Stimulated activated CD8-positive, alpha-beta memory T cell treated with anti-CD3 and anti-CD28 coated beads, Interleukin-15, amount 100 ng/mL, for 24 hours (primary cell): ENCODE measurements around the gene FAM124B.
"Not testable (repeated sequence)": the region's sequence is repeated elsewhere in the genome, so short reads cannot be mapped to it uniquely, and the experiment has no call there.

Experiments
- DNase-seq: peaks from one replicate; pipeline ENCODE4 v3.0.0-alpha.2; 2020; ENCODE audit warnings: low read depth

Gene FAM124B

DNA sequence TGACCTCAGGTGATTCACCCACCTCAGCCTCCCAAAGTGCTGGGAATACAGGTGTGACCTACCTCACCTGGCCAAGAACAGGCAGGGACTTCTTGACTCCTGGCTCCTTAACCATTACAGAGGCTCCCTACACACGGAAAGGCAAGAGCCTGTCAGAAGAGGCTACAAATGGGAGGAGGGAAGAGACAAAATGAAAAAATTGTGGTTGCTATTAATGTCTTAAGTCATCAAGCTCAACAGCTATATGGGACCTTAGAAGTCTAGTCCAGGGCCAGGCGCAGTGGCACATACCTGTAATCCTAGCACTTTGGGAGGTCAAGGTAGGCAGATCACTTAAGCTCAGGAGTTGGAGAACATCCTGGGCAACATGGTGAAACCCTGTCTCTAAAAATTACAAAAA lies 11.5 kb upstream of the FAM124B start:
- no peak for DNase-seq

DNA sequence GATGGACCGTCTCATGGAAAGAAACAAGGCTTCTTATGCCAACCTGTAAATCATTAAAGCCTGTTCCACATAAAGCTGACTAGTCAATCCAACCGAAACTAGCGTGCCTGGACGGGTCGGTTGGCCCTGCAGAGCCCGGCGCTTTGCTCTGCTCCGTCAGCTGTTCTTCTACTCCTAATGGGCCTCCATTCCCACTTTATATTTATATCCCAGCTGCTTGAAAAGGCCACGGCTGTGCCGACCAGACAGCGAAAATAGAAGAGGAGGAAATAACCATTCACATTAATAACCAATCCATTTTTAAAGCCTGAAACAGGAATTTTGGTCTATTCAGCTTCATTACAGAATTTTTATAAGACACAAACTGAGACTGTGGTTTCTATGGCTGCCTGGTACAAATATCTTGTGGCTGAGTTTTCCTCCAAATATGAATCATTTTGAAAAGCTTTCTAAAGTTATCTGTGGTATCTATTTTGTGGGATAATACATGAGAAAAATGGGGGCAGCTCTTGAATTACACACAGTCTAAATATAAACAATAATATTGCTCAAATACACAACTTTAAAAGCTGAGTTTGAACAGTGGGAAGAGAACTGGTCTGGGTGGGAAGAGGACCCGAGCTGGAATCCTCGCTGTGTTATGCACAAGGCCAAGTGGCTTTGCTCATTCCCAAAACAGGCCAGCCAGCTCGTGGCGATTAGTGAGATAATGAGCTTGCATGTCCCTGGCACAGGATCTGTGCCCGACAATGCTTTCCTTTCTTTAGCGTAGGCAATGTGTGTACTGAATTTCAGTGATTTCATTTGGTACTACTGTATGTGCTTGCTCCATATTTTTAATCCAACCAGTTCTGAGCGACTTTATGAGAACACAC lies 10.5 kb upstream of the FAM124B start:
- DNase-seq = no peak

DNA sequence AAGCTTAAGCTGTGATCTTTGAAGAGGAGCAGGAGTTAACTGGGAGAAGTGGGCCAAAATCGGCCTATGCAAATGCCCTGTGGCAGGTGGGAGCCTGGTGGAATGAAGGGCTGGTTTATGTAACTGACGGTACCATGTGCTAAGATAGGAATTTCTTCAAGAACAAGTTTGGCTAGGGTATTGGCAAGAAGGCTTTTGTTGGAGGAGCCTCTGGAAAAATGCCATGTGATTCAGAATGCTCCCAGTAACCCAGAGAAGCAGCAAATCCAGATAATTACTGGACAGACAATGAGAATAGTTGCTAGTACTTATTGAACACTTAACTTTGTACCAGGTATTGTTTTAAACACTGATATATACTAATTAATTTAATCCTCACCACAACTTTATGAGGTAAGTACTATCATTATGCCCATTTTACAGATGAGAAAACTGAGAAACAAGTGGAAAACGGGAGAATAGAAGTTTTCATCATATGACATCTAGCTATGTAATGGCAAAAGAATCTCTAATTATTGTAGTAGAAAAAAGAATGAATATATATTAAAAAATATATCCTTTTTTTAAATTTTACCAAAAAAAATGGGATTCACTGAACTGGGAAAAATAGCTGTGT lies 9.1 kb upstream of the FAM124B start:
- no peak for DNase-seq

DNA sequence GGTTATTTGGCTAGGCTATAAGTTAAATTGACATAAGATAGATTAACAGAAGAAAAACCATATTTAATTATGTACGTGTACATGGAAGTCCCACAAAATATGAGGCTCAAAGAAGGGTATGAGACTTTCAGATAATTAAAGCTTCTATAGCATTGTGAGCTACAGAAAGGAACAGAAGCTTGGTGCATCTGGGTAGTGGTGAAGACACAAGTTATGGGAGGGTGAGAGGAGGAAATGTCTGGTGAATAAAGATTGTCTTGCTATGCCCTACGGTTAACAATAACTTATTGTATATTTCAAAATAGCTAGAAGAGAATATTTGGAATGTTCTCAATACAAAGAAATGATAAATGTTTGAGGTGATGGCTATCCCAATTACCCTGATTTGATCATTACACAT lies 6.8 kb upstream of the FAM124B start:
- no peak for DNase-seq

DNA sequence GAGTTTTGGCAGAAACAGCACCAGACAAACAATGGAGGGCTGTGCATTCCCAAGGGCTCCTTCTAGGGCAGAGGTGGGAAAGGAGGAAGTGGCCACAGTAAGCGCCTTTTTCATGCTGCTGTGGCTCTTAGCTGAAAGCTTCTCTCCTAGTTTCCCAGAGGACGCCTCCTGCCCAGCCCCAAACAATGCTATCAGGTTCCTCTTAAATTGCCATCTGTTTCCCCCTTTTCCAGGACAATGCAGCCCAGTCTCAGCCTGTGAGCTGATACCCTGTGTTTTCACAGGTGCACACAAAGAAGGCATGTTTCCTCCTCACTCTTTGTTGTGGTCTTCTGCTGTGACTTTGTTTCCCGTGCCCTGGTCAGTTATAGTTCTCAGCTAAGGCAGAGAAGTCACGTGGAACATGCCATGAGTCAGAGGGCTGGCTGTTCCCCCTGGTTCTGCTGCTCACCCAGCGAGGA lies 5.4 kb upstream of the FAM124B start:
- DNase-seq = no peak

DNA sequence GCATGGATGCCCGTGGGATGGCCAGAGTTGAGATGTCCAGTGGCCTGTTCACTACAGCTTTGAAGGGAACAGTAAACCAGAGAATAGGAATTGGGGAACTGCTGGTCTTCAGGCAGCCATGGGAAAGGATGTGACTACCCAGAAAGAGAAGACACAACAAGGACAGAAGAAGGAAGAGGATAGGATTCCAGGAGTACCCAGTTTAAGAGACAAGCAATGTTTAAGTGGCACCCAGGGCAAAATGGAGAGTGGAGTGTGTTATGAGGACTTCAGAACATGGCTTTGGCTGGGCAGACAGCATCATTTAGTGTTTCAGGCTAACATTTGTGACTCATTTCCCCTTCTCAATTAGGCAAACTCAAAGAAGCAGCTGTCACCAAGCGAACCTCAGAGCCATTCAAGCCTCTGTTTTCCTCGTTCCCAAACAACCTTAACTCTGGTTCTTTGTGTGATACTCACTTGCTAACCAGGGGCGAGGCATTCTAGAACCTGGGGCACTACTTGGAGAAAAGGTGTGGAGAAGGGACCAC lies 4.0 kb upstream of the FAM124B start:
- DNase-seq = no peak

DNA sequence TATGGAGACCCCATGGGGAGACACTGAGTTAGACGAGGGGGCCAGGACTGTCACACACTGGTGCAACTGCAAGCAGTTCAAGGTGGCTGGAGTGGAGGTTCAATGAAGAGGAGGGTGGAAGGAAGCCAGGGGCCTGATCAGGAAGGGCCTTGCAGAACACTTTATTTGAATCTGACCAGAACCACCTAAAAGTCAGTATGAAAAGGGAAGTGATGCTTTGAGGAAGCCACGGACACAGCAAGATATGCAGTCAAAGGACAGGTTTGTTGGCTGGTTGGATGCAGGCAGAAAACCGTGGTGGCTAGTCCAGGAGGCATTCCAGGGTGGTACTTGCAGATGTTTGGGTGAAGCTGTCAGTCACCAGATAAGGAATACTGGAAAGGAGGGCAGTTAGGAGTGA lies 3.5 kb upstream of the FAM124B start:
- DNase-seq = no peak

DNA sequence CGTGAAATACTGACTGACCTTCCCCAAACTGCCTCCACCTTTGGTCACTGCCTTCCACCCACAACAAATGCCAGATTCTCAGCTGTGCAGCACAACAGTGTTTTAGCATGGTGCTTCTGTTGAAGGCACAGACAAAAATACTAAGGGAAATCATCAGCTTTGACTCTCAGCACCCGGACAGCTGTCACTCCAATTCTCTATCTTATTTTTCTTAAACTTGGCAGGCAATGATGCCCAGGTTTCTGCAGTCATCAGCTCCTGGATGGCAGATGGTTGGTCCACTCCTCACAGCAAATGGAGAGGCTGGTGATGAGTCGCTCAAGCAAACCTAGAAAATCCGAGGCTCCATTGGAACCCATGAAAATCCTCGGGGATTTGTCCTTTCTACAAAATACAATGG lies 2.9 kb upstream of the FAM124B start:
- DNase-seq = no peak

DNA sequence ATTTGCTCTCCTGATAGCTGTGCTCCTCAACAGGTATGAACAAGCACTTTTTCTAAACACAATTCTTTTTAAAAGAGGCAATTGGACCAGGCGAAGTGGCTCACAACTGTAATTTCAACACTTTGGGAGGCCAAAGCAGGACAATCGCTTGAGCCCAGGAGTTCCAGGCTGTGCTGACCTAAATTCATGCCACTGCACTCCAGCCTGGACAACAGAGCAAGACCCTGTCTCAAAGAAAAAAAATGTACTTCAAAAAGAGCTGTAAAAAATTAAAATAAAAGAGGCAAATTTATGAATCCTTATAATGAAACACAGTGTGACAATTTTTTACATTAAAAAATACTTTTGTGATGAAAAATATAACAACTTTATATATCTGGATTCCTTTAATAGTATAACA lies 1.8 kb upstream of the FAM124B start:
- no peak for DNase-seq

DNA sequence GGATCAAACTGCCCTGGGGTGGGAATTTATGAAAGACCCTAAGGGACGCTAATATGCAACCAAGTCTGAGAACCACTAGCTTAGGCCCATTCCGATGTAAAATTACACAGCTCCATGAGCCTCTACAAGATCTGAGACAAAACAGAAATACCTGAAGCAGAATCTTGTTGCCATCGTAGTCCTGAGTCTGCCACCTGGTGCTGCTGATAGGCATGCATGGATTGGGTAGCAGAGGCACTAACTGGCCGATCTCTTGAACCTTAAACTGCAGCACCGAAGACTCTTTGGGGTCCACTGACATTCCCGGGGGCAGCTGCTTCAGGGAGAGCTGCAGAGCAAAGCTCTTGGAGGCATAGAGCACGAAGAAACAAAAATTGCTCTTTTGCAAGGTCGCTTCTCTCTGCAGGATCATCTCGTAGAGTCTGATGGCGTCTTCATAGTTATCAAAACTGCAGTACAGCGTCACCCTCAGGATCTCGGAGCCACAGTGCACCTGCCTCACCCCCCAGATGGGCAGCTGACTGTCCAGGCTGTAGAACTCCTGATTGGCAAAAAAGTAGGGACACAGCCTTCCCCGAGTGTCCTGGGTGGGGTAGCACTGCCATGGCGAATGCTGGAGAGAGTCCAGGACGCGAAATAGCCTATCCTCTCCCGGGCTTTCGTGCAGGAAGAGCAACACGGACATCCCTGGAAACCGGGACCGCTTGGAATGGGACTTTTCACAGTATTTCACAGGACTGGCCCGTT lies 848 bp downstream of the FAM124B start:
- no peak for DNase-seq

DNA sequence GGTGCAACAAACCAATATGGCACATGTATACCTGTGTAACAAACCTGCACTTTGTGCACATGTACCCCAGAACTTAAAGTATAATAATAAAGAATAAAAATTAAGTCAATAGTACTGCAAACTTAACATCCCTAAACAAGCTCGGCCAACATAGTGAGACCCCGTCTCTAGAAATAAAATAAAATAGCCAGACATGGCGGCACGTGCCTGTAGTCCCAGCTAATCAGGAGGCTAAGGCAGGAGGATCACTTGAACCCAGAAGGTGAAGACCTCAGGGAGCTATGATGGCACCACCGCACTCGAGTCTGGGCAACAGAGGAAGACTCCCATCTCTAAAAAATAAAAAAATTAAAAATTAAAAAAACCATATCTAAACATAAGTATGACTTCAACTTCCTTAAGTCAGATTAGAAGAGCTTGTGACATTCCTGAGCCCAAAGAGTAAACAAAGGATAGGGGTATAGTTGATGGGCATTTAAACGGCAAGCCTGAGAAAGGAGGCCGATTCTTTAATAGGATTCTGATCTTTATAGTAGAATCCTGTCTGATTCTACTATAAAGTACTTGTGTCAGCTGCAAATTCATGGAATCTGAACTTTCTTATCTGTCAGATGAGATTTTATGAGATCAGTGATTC lies 1.6 kb downstream of the FAM124B start:
- no peak for DNase-seq

DNA sequence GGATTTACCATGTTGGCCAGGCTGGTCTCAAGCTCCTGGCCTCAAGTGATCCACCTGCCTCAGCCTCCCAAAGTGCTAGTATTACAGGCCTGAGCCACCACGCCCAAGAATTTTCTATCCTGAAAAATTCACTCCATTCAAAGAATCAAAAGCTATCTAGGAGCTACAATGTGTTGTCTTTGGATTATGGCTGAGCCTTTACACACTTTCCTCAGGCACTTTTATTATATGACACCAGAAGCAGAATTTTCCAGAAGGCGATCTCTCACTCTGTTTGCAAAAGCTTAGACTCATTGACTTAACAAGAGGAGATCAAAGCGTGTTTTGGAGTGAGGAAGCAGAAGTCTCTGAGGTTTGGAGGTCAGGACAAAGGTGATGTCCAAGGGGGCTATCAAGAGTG lies 3.6 kb downstream of the FAM124B start:
- DNase-seq = no peak

DNA sequence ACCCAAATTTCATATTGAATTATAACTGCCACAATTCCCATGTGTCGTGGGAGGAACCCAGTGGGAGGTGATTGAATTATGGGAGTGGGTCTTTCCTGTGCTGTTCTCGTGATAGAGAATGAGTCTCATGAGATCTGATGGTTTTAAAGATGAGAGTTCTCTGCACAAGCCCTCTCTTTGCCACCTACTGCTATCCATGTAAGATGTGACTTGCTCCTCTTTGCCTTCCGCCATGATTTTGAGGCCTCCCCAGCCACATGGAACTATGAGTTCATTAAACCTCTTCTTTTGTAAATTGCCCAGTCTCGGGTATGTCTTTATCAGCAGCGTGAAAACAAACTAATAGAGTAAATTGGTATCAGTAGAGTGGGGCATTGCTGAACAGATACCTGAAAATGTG lies 4.8 kb downstream of the FAM124B start:
- not testable (repeated sequence) for DNase-seq

DNA sequence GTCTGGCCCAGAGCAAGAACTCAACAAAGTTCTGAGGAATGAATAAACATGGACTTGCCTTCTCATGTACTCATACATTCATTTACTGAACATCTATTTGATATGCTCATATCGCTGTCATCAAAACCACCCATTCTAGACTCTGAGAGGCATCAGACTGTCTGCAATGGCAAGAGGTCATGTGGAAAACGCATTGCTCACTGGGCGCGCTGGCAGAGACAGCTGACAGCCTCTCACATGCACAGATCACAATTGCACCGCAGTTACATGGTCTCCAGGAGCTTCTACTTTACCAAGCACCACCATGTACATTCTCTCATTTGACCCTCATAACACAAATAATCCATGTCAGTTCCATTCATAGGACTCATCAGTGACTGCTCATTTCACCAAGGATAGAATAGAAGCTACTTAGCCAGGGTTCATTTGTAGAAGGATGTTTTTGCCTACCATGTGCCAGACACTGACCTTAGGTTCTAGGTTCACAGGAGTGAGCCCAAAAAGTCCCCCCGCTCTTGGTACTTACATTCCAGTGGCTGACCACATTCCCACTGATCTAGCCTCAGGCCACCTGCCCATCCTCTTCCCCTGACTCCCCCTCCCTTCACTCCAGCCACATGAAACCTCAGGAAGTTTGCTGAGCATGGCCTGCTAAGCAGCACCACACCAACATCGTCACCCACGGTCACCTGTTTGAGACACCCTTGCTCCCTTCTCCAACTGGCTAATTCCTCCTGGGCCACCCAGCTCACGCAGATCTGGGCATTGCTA lies 6.1 kb downstream of the FAM124B start:
- DNase-seq = no peak

DNA sequence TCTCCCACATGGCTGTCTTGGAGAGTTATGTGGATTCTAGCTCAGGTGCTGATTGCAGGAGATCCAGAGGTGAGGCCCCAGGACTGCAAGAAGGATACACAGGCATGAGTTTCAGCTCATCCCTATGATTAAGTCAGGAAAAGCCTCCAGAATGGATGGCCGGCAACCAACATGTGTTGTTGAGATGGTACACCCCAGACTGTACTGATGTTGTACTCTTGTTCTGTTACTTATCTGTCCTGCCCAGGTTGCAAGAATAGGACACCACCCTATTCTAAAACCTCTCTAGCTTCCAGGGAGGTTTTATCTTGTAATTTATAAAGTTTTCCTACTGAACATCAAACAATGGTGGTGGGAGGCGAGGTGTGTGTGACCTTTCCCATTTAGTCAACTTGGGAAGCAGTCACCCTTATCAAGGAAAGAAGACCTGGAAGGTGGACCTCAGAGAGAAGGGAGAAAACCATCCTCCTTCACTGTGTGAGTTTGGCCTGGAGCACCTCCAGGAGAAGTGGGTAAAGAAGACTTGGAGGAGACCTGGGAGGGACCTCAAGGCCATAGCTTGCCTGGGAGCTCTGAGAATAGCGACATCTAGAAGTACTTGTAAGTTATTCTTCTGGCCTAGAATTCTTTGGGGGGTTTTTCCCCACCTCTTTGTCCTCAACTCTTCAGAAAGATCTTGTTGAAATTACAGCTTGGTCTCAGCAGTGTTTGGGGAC lies 8.6 kb downstream of the FAM124B start:
- DNase-seq = no peak

DNA sequence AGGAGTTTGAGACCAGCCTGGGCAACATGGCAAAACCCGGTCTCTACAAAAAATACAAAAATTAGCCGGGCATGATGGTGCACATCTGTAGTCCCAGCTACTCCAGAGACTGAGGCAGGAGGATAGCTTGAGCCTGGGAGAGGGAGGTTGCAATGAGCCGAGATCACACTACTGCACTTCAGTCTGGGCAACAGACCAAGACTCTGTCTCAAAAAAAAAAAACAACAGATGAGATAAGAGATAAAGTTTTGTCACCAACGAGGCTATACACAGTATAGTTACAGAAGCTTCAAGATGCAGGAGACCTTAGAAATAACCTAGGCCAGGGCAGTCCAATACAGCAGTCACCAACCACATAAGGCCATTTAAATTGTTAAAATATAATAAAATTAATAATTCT lies 9.4 kb downstream of the FAM124B start:
- no peak for DNase-seq

DNA sequence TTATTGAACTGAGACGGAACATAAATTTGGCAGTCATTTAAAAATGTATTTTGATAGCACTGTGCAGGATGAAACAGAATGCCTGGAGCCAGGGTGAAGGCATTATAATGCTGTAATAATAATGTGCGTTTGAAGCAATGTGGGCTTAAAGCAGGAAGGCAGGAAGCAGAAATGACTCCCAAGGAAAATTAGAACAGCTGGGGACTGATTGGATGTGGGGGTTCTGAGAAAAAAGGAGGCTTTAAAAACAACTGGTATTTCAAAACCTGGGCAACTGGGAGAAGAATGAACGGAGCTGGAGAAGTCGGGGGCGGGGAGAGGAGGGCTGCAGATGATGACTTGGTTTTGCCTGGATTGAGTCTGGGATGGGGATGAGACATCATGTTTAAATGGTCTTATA lies 12.6 kb downstream of the FAM124B start:
- no peak for DNase-seq

DNA sequence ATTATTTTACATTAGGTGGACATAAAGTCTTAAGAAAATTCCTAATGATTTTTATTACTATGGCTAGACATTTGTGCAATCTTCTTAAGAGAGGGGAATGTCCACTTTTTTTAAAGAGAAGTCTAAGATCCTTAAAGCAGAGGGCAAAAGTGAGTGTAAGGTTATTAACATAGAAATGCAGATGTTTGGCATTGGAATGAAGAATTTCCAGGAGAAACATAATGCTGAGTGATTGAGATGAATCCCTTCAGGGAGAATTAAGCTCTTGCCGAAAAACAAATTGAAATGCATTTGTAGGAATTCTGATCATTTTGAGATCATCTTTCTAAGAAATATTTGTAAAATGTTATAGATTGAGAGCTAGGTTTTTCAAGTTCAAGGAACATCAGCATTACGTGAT lies 15.0 kb downstream of the FAM124B start:
- DNase-seq = no peak

DNA sequence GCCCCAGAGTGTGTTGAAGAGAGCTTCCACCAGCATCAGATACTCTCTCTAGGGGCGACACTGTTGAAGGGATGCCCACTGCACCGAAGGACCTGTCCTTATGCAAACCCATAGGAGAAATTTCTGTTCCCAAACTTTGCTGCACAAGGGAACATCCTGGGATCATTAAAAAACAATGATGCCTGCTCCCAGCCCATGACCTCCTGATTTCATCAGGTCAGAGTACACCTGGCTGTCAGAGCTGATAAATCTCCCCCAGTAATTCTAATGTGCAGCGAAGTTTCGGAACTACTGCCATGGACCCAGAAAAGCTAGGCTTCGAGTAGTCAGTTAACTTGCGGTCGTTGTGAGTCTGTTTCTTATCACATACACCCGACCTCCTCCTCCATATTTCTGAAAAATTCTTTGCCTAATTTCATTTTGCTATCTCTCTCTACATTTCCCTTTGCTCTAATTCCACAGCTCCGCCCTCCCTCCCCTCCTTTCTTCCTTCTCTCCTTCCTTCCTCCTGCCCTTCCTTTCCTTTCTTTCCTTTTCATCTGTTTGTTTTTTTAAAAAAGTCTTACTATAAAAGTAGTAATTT lies 18.8 kb downstream of the FAM124B start:
- DNase-seq = no peak

DNA sequence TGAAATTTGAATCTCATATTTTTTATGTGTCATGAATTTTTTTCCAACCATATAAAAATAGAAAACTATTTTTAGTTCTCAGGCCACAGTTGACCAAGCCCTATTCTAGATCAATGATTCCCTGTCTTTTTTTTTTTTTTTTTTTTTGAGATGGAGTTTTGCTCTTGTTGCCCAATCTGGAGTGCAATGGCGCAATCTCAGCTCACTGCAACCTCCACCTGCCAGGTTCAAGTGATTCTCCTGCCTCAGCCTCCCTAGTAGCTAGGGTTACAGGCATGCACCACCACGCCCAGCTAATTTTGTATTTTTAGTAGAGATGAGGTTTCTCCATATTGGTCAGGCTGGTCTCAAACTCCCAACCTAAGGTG lies 19.6 kb downstream of the FAM124B start:
- not testable (repeated sequence) for DNase-seq
